Adrenal gland (tissue), 5 donors: Measurements from ENCODE around the gene ENAH.

Source experiments
- POLR2A ChIP-seq, 2 donors: fragments of 450-650 bp; IDR thresholded peaks; one replicate each; pipeline ENCODE4 v1.6.1; 2017; ENCODE audit warnings: antibody characterized with exemption in 2 of 2, mild to moderate bottlenecking in 2 of 2, moderate library complexity in 1 of 2
- TF ChIP-seq, protein P1 (sequence below), 6 experiments: fragments of 450-650 bp in 4 of 6; fragments of 200-600 bp in 2 of 6; sonication (generic) in 1 of 6; IDR thresholded peaks; 1 replicate in 5 of 6; 2 replicates in 1 of 6; pipeline versions ENCODE4 v1.5.1 to v1.8.0; 2016 to 2021; ENCODE audit warnings: antibody characterized with exemption in 6 of 6, mild to moderate bottlenecking in 2 of 6, moderate library complexity in 1 of 6
- donor health status: DM: no; HTN: no; CAD: no.

DNA sequence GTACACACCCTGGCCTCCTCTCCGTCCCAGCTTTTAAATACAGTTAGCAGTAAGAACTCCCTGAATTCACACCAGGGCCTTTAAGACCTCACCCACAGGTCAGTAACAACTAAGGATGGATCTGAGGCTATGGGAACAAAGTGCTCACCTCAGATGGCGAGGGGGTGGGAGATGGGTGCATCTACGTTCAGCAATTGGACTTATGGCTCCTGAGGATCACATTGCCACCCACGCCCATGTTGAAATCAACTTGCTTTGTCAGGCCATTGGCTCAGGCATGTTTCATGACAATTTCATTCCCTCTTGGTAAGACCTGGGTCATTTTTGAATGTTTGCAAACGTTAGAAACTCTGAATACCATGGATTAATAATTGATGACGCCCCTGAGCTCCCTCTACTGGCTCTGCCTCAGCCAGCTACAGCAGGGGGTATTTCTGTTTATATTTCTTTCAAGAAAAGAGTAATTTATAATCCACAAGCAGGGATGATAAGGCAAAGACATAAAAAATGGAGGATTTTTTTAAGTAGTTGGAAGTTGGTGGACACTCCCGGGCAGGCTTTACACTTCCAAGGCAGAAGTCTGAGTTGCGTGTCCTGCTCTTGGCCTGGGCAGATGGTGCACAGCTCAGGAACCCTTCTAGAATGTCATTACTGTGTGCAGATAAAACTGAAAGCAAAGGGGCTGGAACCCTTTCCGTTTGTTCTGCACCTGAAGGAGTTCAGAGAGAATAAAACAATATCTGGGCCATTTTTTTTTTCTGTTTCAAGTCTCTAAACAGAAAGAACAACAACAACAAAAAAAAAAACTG, 211.4 kb downstream of the ENAH start:
- TF ChIP-seq, protein P1, sequence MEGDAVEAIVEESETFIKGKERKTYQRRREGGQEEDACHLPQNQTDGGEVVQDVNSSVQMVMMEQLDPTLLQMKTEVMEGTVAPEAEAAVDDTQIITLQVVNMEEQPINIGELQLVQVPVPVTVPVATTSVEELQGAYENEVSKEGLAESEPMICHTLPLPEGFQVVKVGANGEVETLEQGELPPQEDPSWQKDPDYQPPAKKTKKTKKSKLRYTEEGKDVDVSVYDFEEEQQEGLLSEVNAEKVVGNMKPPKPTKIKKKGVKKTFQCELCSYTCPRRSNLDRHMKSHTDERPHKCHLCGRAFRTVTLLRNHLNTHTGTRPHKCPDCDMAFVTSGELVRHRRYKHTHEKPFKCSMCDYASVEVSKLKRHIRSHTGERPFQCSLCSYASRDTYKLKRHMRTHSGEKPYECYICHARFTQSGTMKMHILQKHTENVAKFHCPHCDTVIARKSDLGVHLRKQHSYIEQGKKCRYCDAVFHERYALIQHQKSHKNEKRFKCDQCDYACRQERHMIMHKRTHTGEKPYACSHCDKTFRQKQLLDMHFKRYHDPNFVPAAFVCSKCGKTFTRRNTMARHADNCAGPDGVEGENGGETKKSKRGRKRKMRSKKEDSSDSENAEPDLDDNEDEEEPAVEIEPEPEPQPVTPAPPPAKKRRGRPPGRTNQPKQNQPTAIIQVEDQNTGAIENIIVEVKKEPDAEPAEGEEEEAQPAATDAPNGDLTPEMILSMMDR (IDR thresholded peaks at IDR 0.05), result no peak
- no peak for TF ChIP-seq POLR2A (IDR thresholded peaks at IDR 0.05)
